Measurements from ENCODE around the gene ELMOD3. TPM values are rescaled to one million over a fixed set of nuclear protein-coding genes. Genes with fewer than 3 reads are reported as not detected.

ELMOD3 gene
- total and polyA plus RNA-seq, 4 donors = 5.5 to 15.8 (median 8.0) TPM

GRCh38 chr2:85397925-85398331 is 43.4 kb downstream of the ELMOD3 start:
- Histone ChIP-seq H3K4me1 (ENCODE audit: control insufficient read depth in 4 of 4, insufficient read depth in 4 of 4, low read length in 3 of 4) (peaks cover 0 to 2% (median 0%) of the 10 kb centered on the region in 4 donors), H3K36me3 (ENCODE audit: control insufficient read depth in 4 of 4, insufficient read depth in 3 of 4, low read depth in 1 of 4, low read length in 3 of 4) (no peaks in the 10 kb centered on the region), H3K9ac (ENCODE audit: low read depth in 1 of 2, low read length in 2 of 2) (no peak overlapping the region), H3K27ac (ENCODE audit: low read depth in 1 of 2, low read length in 2 of 2) (no peak overlapping the region), H3K9me3 (ENCODE audit: control insufficient read depth in 4 of 4, low read length in 3 of 4) (no peaks in the 10 kb centered on the region), H3K4me3 (ENCODE audit: low read depth in 1 of 3, low read length in 3 of 3) (no peak overlapping the region), H3K27me3 (ENCODE audit: control insufficient read depth in 4 of 4, insufficient read depth in 4 of 4, low read length in 3 of 4) (no peaks in the 10 kb centered on the region)
- TF ChIP-seq RAD21 (IDR thresholded peaks at IDR 0.05) (no peak), ZBTB33 (IDR thresholded peaks at IDR 0.05) (no peak), FOXA1 (IDR thresholded peaks at IDR 0.05) (no peak), REST (IDR thresholded peaks at IDR 0.05) (no peak), HNF4G (IDR thresholded peaks at IDR 0.05) (no peak), CTCF (IDR thresholded peaks at IDR 0.05; ENCODE audit: low read depth, low read length, missing input control) (no peak), TAF1 (conservative IDR thresholded peaks at IDR 0.05) (no peak), HNF4A (conservative IDR thresholded peaks at IDR 0.05) (no peak), SP1 (IDR thresholded peaks at IDR 0.05) (no peak), NR2F2 (IDR thresholded peaks at IDR 0.05) (no peak), JUND (IDR thresholded peaks at IDR 0.05) (no peak), MAX (IDR thresholded peaks at IDR 0.05) (no peak), EGR1 (IDR thresholded peaks at IDR 0.05; ENCODE audit: low read depth in 2 of 2) (no peak), ATF3 (IDR thresholded peaks at IDR 0.05) (no peak), FOXA2 (IDR thresholded peaks at IDR 0.05) (no peak), YY1 (IDR thresholded peaks at IDR 0.05) (no peak), RXRA (IDR thresholded peaks at IDR 0.05) (no peak), GABPA (IDR thresholded peaks at IDR 0.05 in 1 of 2, conservative IDR thresholded peaks at IDR 0.05 in 1 of 2) (no peak)
- no peak for DNase-seq (ENCODE audit: low spot score)
- 64% methylated on average over 4 of the region's 4 CpGs for WGBS
